AG09319 (cell line): ENCODE results near the gene DLEU7.

ENCODE experiments used
- DNase-seq: peaks from one replicate; pipeline ENCODE4 v3.0.0-alpha.2; 2010; ENCODE audit warnings: low read depth; ENCODE audit errors: extremely low read depth
- CTCF ChIP-seq: IDR thresholded peaks from 2 replicates; pipeline ENCODE4 v1.5.1; 2011; ENCODE audit warnings: low read depth, mild to moderate bottlenecking, inconsistent platforms, low read length, moderate library complexity

The DLEU7 gene

GRCh38 chr13:50809133-50810090 lies 34.1 kb downstream of the DLEU7 start:
- peak; percentile 5 for DNase-seq
- TF ChIP-seq CTCF, result no peak

GRCh38 chr13:50805805-50806204 lies 37.7 kb downstream of the DLEU7 start:
- DNase-seq, result no peak
- TF ChIP-seq CTCF, result no peak

- peak; percentile 77 for TF ChIP-seq CTCF
- DNase-seq, result peak; percentile 32
Observed at GRCh38 chr13:50801087-50801931, 42.2 kb downstream of the DLEU7 start.

- no peak for TF ChIP-seq CTCF
- DNase-seq, result no peak
Observed at GRCh38 chr13:50800091-50800739, 43.3 kb downstream of the DLEU7 start.

GRCh38 chr13:50798923-50799322 lies 44.6 kb downstream of the DLEU7 start:
- TF ChIP-seq CTCF, result no peak
- no peak for DNase-seq

GRCh38 chr13:50797091-50797490 lies 46.4 kb downstream of the DLEU7 start:
- no peak for TF ChIP-seq CTCF
- no peak for DNase-seq

- DNase-seq, result no peak
Observed at GRCh38 chr13:50796463-50796862, 47.0 kb downstream of the DLEU7 start.

More at GRCh38 chr13:50796463-50796862, 47.0 kb downstream of the DLEU7 start:
- TF ChIP-seq CTCF, result no peak
